Endothelial cell of umbilical vein (primary cell): Measurements from ENCODE around the gene USP12. TPM values are rescaled to one million over a fixed set of nuclear protein-coding genes. Genes with fewer than 3 reads are reported as not detected.

ENCODE experiments used
- BruUV-seq: library from RNA; stranded (reverse); fragments of 400-500 nt; replicated peaks from 2 replicates; lab custom pipeline; 2021; lab: Mats Ljungman, UMichigan
- CTCF ChIA-PET: fragments of 300-600, 350-600 bp; sonication (Branson Sonifier 250); formaldehyde crosslinking; loops from one replicate; lab custom pipeline; 2021; ENCODE audit warnings: antibody characterized with exemption, inconsistent platforms; lab: Charles Lee
- POLR2A ChIA-PET: fragments of 300-600, 350-600 bp; sonication (Branson Sonifier 250); formaldehyde crosslinking; loops from one replicate; lab custom pipeline; 2021; ENCODE audit warnings: antibody characterized with exemption, inconsistent platforms; lab: Charles Lee
- DNase-seq: peaks from one replicate; pipeline ENCODE4 v3.0.0-alpha.2; 2011; ENCODE audit warnings: low read depth, low spot score
- FAIRE-seq: peaks from 2 replicates; lab custom pipeline; 2011; peaks lifted over from hg19 to GRCh38; lab: Jason Lieb, UNC
- H2AFZ ChIP-seq: 2 replicates; pipeline ENCODE4 v1.6.0; 2012; ENCODE audit warnings: low read depth, low read length, control low read depth, inconsistent platforms
- H3K27ac ChIP-seq: 2 replicates; pipeline ENCODE4 v1.5.1; 2011; ENCODE audit warnings: low read depth, mild to moderate bottlenecking, control low read depth, low read length, moderate library complexity; ENCODE audit not compliant: insufficient read depth
- H3K27me3 ChIP-seq, 2 experiments: 2 replicates each; pipeline versions ENCODE4 v1.6.0 to v1.6.1; 2011; ENCODE audit warnings: low read length in 2 of 2, mixed read lengths in 1 of 2; ENCODE audit not compliant: control insufficient read depth in 2 of 2, insufficient read depth in 2 of 2
- H3K36me3 ChIP-seq, 2 experiments: 2 replicates in 1 of 2; 3 replicates in 1 of 2; pipeline ENCODE4 v1.5.1; 2011; ENCODE audit warnings: low read length in 2 of 2, mild to moderate bottlenecking in 1 of 2, moderate library complexity in 1 of 2; ENCODE audit not compliant: control insufficient read depth in 2 of 2, insufficient read depth in 2 of 2; ENCODE audit errors: extremely low read depth in 1 of 2
- H3K4me1 ChIP-seq: 3 replicates; pipeline ENCODE4 v1.5.1; 2011; ENCODE audit warnings: mild to moderate bottlenecking, low read length; ENCODE audit not compliant: control insufficient read depth, insufficient read depth; ENCODE audit errors: extremely low read depth
- H3K4me2 ChIP-seq: 2 replicates; pipeline ENCODE4 v1.6.1; 2011; ENCODE audit warnings: low read length, control low read depth, mixed read lengths; ENCODE audit not compliant: insufficient read depth
- H3K4me3 ChIP-seq, 3 experiments: fragments of 200-600 bp in 1 of 3; sonication (generic), shearing (Covaris generic) in 1 of 3; replicated peaks in 1 of 3; 2 replicates each; pipeline ENCODE4 v1.5.1; 2011 to 2016; ENCODE audit warnings: control low read depth in 3 of 3, low read length in 3 of 3, mild to moderate bottlenecking in 2 of 3, inconsistent platforms in 1 of 3, low read depth in 1 of 3, moderate library complexity in 1 of 3; ENCODE audit not compliant: insufficient read depth in 1 of 3
- H3K79me2 ChIP-seq: 2 replicates; pipeline ENCODE4 v1.6.0; 2012; ENCODE audit warnings: low read length, inconsistent platforms; ENCODE audit not compliant: control insufficient read depth, insufficient read depth
- H3K9ac ChIP-seq: replicated peaks from 2 replicates; pipeline ENCODE3; 2011; ENCODE audit warnings: low read length, control low read depth; ENCODE audit not compliant: insufficient read depth; ENCODE audit errors: extremely low read depth
- H3K9me1 ChIP-seq: replicated peaks from 3 replicates; pipeline ENCODE4 v1.6.0; 2011; ENCODE audit warnings: mild to moderate bottlenecking, low read length; ENCODE audit not compliant: control insufficient read depth, insufficient read depth; ENCODE audit errors: extremely low read depth
- H3K9me3 ChIP-seq: replicated peaks from 2 replicates; pipeline ENCODE4 v1.5.1; 2012; ENCODE audit warnings: low read length, inconsistent platforms; ENCODE audit not compliant: control insufficient read depth, insufficient read depth
- H4K20me1 ChIP-seq: replicated peaks from 2 replicates; pipeline ENCODE3; 2011; ENCODE audit warnings: mild to moderate bottlenecking, low read length; ENCODE audit not compliant: control insufficient read depth, insufficient read depth; ENCODE audit errors: extremely low read depth
- CTCF ChIP-seq, 2 donors: IDR thresholded peaks; 1 replicate in 1 of 2; 2 replicates in 1 of 2; pipeline ENCODE4 v1.5.1; 2011; ENCODE audit warnings: low read length in 2 of 2, mild to moderate bottlenecking in 2 of 2, moderate library complexity in 2 of 2, control low read depth in 1 of 2, inconsistent platforms in 1 of 2, low read depth in 1 of 2; ENCODE audit not compliant: insufficient read depth in 1 of 2; ENCODE audit errors: extremely low read depth in 1 of 2
- EZH2 ChIP-seq: IDR thresholded peaks from 2 replicates; pipeline ENCODE4 v1.6.1; 2012; ENCODE audit warnings: borderline replicate concordance, low read depth, mild to moderate bottlenecking, moderate library complexity, low read length, inconsistent platforms; ENCODE audit not compliant: severe bottlenecking
- FOS ChIP-seq: IDR thresholded peaks from 2 replicates; pipeline ENCODE4 v1.6.1; 2011; ENCODE audit warnings: mild to moderate bottlenecking, low read length, moderate library complexity, borderline replicate concordance; ENCODE audit not compliant: insufficient read depth
- GATA2 ChIP-seq: IDR thresholded peaks from 2 replicates; pipeline ENCODE4 v1.7.0; 2011; ENCODE audit warnings: low read depth, mild to moderate bottlenecking, moderate library complexity, mixed read lengths, low read length; ENCODE audit not compliant: insufficient read length, insufficient read depth
- JUN ChIP-seq: IDR thresholded peaks from 2 replicates; pipeline ENCODE4 v1.6.1; 2011; ENCODE audit warnings: borderline replicate concordance, low read depth; ENCODE audit not compliant: insufficient read length, insufficient read depth
- MYC ChIP-seq: IDR thresholded peaks from one replicate; pipeline ENCODE4 v1.6.1; 2011; ENCODE audit warnings: mild to moderate bottlenecking, low read depth, low read length
- POLR2A ChIP-seq: IDR thresholded peaks from 2 replicates; pipeline ENCODE4 v1.6.1; 2012; ENCODE audit warnings: low read depth, mild to moderate bottlenecking, control low read depth, low read length
- POLR2AphosphoS5 ChIP-seq: IDR thresholded peaks from 2 replicates; pipeline ENCODE4 v1.6.1; 2012; ENCODE audit warnings: low read depth, mild to moderate bottlenecking, control low read depth, low read length, moderate library complexity; ENCODE audit not compliant: insufficient read depth
- dilution Hi-C: fragments of 300-500 bp; cut with MboI; formaldehyde crosslinking; loops from one replicate; pipeline ENCODE4 v1.15.0; 2019; ENCODE audit warnings: low sequenced_read_pairs; ENCODE audit not compliant: extremely low pct_ligation_motif_present
- intact Hi-C: fragments of 100-400 bp; cut with micrococcal nuclease; formaldehyde crosslinking; loops from one replicate; pipeline ENCODE4 v1.10.0; 2022
- polyA plus RNA-seq, 4 experiments: library from polyadenylated mRNA; depleted of rRNA in 3 of 4; stranded (reverse) in 3 of 4; unstranded in 1 of 4; fragments of >200 nt; gene quantifications; 2 replicates each; pipeline versions ENCODE4 v1.2.1 to v1.2.3, GENCODE V29; 2011 to 2012; ENCODE audit warnings: missing spikeins in 1 of 4
- total RNA-seq: library from RNA; stranded (reverse); gene quantifications from 2 replicates; pipeline ENCODE4 v1.2.3, GENCODE V29; 2021
- TF ChIP-seq, protein P1 (sequence below): IDR thresholded peaks from 2 replicates; pipeline ENCODE4 v1.6.1; 2011; ENCODE audit not compliant: insufficient read depth, insufficient read length

USP12 gene
- total and polyA plus RNA-seq, 2 donors (not counting 3 experiments of a cell fraction or from before 2014, with no cell fraction given), result 6.2 to 33.4 TPM

DNA sequence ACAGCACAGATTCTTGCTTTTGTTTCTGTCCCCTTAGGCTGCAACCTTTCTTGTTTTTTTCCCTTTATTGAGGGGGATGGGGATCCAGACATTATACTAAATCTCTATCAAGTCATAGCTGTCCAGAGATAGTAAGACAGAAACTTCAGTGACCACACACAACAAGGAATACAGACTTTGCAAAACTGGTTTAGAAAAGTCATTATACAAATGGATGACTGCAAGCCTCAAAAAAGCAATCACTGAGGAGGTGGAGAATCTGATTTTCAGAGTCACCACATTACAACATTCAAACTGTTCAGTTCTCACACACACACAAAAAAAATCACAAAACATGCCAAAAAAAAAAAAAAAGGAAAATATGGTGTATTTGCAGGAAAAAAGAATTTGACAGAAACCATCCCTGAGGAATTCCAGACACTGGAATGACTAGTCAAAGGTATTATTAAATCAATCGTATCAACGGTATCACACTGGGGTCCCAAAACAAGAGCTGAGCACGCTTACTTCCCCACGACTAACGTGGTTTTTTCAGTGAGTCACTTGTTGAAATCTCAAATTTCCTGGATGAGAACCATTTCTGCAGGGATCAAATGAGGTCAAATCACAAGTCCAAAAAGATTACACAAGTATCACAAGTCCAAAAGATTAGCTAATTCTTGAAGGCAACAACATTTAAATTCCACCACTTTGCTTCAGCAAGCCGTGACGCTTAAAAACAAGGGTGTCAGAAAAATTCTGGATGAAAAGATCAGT is 41.2 kb downstream of the USP12 start:
- Histone ChIP-seq H3K27ac (no peak overlapping the region), H4K20me1 (peaks cover 14% of the 10 kb centered on the region), H2AFZ (no peak overlapping the region), H3K9me3 (no peaks in the 10 kb centered on the region), H3K79me2 (peaks cover 99% of the 10 kb centered on the region), H3K4me1 (peaks cover 26% of the 10 kb centered on the region), H3K4me3 (no peak overlapping the region), H3K27me3 (no peaks in the 10 kb centered on the region), H3K9ac (no peak overlapping the region), H3K9me1 (no peaks in the 10 kb centered on the region), H3K36me3 (no peaks in the 10 kb centered on the region), H3K4me2 (peak overlapping the region; percentile 71)
- BruUV-seq, result no TSS peak
- intact Hi-C loops (no loop called here), dilution Hi-C loops (no loop called here)
- POLR2A ChIA-PET, result interaction anchor here (0.7 kb wide), 1 partner anchor 82 kb away, joined by 3 read pairs; no protein-coding TSS in a partner anchor
- DNase-seq, result no peak
- CTCF ChIA-PET, result no interaction called here
- no peak for FAIRE-seq
- TF ChIP-seq POLR2A (no peak), EZH2 (no peak), MYC (no peak), FOS (no peak), JUN (no peak), CTCF (IDR thresholded peaks at IDR 0.05; ENCODE audit: extremely low read depth in 1 of 2, insufficient read depth in 1 of 2, low read depth in 1 of 2, low read length in 2 of 2) (no peak), GATA2 (no peak), POLR2AphosphoS5 (no peak)
- TF ChIP-seq, protein P1, sequence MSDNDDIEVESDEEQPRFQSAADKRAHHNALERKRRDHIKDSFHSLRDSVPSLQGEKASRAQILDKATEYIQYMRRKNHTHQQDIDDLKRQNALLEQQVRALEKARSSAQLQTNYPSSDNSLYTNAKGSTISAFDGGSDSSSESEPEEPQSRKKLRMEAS, result no peak
